ENCODE measurements around the gene RNF114.
"Not testable (repeated sequence)": the region's sequence is repeated elsewhere in the genome, so short reads cannot be mapped to it uniquely, and the experiment has no call there.

RNF114 gene

DNA sequence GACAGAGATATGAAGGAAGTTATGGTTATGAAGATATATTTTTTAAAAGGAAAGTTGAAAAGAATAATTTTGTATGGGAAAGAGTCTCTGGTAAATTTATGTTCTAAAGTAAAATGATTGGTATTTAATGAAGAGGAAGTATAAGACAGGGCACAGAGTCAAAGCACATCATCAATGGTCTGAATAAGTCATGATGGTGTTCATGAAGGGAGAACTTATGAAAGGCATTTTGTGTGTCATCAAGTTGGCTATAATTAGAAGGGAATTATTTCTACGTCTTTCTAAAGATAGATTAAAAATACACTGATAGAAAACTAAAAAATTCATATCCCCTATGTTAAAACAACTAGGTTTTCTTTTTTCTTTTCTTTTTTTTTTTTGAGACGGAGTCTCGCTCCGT is 25.2 kb downstream of the RNF114 start:
- no peak for DNase-seq (ENCODE audit: low read depth in 2 of 2, low spot score in 1 of 2)

DNA sequence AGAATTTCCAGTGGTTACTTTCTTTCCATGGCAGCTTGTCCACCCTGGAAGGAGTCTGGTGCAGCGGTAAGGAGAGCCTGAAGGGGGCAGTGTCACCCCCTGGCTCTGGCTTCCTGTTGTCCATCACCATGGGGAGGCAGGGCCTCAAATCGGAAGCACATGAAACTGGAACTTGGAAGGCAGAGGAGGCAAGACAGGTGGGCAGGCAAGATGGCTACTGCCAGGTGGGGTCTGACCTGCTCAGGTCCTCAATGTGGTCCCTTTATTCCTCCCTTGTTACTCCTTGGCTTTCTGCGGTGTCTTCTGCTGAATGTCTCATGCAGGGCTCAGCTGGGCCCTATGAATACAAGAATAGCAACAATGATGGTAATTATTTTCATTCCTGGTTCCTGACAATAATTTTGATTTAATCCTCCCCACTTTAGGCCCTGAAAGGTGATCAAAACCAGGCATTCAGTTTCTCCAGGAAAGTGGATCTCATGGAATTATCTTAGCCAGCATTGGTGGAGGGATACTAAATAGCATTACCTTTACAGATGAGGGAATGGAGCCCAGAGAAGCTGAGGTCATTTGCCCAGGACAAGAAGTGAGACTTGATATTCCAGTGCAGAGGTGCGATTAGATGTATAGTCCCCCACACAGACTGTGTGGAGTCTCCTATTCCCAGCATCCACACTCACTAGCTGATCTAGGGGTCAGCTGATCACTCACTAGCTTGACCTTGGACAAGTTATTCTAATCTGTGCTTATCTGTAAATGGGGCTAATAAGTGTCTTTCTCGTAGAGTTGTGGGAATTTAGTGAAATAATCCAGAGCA is 29.0 kb downstream of the RNF114 start:
- no peak for DNase-seq (ENCODE audit: low read depth in 2 of 2, low spot score in 1 of 2)

DNA sequence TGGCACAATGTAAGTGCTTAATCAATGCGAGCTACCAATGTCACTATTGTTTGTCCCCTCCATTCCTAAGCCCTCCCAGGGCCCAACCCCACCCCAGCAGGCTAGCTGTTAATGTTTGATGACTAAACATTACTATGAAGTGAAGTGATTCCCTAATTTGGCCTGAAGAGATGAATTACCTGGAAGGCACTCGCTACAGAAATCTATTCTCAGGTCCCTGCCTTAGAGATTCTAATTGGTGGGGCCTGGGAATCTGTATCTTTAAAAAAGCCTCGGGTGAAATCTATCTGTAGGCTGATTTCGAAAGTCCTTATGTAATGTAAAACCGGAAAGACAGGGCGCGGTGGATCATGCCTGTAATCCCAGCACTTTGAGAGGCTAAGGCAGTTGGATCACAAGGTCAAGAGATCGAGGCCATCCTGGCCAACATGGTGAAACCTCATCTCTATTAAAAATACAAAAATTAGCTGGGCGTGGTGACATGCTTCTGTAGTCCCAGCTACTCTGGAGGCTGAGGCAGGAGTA is 29.6 kb downstream of the RNF114 start:
- DNase-seq (ENCODE audit: low read depth in 2 of 2, low spot score in 1 of 2), result no peak

DNA sequence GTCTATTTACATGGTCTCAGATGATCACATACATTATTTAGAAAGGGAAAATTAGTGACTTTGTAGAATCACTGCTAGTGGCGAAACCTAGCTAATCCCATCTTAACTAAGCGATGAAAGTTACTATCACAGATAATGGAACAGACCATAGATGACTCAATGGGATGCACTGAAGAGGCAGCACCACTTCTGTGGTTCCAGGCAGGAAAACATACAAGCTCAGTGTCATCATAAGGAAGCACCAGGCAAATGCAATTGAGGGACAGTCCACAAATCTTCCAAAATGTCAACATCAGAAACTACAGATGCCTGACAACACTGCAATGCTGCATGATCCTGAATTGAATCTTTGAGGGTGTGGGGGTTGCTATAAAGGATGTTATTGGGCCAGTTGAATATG is 30.7 kb downstream of the RNF114 start:
- no peak for DNase-seq (ENCODE audit: low read depth in 2 of 2, low spot score in 1 of 2)

- no peak for DNase-seq (ENCODE audit: low read depth in 2 of 2, low spot score in 1 of 2)
Observed at GRCh38 chr20:49969234-49969633, 33.0 kb downstream of the RNF114 start.

GRCh38 chr20:49969946-49970345 is 33.7 kb downstream of the RNF114 start:
- no peak for DNase-seq (ENCODE audit: low read depth in 2 of 2, low spot score in 1 of 2)

DNA sequence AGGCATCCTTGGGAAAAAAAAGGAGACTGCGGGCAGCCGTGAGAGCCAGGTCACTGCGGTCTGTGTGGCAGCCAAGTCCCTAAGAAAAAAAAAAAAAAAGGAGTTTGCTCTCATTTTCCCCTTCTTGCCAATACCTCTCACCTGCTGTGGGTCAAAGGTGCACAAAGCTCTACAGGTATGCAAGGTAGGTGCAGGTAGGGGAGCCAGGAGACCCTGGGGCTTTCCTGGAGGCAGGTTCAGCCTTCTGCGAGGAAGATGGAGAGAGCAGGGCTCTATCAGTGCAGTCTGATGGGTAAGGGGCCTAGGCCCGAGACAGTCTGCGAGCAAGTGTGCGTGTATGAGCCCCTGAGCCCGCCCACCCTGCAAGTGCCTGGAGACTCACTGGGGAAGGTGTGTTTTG is 34.3 kb downstream of the RNF114 start:
- DNase-seq (ENCODE audit: low read depth in 2 of 2, low spot score in 1 of 2), result no peak

DNA sequence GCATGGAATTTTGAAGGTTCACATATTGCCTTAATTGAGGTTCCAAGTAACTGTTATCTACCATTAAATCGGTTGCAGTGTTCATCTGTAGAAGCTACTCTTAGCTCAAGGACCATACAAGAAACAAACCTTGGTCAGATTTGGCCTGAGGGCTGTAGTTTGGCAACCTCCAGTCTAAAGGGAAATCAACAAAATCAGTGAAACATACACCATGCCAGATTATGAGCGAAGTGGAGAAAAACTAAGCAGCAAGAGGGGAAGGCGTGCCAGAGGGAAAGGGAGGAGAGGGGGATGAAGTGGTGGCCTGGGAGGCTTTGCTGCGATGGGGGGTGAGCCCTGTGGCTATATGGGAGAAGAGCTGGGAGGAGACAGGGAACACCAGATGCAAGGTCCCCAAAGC is 37.8 kb downstream of the RNF114 start:
- DNase-seq (ENCODE audit: low read depth in 2 of 2, low spot score in 1 of 2), result no peak

- no peak for DNase-seq (ENCODE audit: low read depth in 2 of 2, low spot score in 1 of 2)
Observed at GRCh38 chr20:49976542-49976941, 40.3 kb downstream of the RNF114 start.

GRCh38 chr20:49977740-49978139 is 41.5 kb downstream of the RNF114 start:
- not testable (repeated sequence) for DNase-seq (ENCODE audit: low read depth in 2 of 2, low spot score in 1 of 2)

- DNase-seq (ENCODE audit: low read depth in 2 of 2, low spot score in 1 of 2), result no peak
Observed at GRCh38 chr20:49978685-49979029, 42.5 kb downstream of the RNF114 start.

DNA sequence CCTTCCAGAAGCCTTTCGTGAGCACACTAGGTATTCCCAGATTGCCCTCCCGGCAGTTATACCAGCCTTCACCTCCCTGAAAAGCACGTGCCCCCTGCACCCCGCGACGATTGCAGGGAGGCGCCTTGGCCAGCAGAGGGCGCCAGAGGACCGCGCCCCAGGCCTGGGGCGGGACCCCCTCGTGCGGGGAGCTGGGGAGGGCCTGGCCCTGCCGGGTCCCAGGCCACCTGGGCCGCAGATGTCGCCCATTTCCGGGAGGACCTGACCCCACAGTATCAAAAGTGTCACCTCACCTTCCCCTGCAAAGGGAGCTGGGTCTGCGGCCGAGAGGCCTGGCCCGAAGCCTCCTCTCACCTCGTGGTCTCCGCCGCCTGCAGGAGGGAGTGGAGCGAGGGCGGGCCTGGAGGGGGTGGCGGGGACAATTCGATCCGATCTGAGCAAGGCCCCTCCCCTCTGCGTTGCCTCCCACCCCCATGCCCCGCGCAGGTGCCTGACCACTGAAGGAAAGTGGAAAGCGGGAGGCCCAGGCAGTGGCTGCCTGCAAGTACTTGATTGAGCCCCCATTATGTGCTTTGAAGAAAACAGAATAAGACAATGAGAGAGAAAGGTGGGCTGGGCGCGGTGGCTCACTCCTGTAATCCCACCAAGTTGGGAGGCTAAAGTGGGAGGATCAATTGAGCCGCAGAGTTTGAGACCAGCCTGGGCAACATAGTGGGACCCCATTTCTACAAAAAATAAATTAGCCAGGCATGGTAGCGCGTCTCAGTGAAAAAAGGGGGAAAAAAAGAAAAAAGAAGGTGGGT is 43.0 kb downstream of the RNF114 start:
- DNase-seq (ENCODE audit: low read depth in 2 of 2, low spot score in 1 of 2), result peak; percentile 38 to 39

- DNase-seq (ENCODE audit: low read depth in 2 of 2, low spot score in 1 of 2), result no peak
Observed at GRCh38 chr20:49980140-49981008, 44.2 kb downstream of the RNF114 start.

- no peak for DNase-seq (ENCODE audit: low read depth in 2 of 2, low spot score in 1 of 2)
Observed at GRCh38 chr20:49981218-49982071, 45.2 kb downstream of the RNF114 start.

DNA sequence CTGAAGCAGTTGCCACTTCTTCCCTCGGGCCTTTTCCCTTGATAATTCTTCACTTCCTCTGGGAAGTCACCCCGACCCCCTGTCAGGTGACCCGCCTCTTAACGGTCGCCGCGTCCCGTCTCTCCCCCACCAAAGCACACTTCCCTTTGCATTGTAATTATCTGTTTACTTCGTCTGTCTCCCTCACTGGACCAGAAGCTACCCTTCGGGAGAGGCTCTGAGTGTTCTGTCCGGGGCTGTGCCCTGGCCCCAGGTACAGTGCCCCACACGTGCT is 45.8 kb downstream of the RNF114 start:
- no peak for DNase-seq (ENCODE audit: low read depth in 2 of 2, low spot score in 1 of 2)

DNA sequence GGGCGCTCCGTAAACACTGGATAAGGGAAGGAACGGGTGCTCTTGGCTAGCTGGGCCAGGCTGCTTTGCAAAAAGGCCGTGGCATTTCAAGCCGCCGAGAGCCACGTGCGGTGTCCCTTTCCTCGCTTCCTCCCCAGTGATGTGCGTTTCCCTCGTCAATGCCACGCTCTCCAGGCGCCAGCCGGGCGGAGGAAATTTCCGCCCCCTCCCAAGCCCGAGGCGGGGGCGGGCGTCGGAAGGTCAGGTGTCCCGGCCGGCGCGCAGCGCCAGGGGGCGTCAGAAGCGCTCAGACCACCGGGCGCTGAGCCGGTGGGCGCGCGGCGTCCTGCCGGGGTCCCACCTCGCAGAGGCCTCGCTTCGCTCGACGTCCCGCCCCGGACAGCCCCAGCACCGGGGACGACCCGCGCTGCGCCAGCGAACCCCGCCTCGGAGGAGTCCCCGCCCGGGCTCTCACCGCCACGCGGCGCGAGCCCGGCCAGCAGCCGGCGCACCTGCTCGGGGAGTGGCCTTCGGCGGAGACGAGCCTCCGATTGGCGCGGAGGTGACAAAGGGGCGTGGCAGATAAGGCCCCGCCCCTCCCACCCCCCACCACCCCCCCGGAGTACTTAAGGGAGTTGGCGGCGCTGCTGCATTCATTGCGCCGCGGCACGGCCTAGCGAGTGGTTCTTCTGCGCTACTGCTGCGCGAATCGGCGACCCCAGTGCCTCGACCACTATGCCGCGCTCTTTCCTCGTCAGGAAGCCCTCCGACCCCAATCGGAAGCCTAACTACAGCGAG is 46.3 kb downstream of the RNF114 start, which contains the start of gene SNAI1:
SNAI1 (plus strand) TSS at position 635 of the 777 bp plus-strand sequence; CDS start at position 715, 80 bp downstream.
- peak; percentile 47 to 75 for DNase-seq (ENCODE audit: low read depth in 2 of 2, low spot score in 1 of 2)

DNA sequence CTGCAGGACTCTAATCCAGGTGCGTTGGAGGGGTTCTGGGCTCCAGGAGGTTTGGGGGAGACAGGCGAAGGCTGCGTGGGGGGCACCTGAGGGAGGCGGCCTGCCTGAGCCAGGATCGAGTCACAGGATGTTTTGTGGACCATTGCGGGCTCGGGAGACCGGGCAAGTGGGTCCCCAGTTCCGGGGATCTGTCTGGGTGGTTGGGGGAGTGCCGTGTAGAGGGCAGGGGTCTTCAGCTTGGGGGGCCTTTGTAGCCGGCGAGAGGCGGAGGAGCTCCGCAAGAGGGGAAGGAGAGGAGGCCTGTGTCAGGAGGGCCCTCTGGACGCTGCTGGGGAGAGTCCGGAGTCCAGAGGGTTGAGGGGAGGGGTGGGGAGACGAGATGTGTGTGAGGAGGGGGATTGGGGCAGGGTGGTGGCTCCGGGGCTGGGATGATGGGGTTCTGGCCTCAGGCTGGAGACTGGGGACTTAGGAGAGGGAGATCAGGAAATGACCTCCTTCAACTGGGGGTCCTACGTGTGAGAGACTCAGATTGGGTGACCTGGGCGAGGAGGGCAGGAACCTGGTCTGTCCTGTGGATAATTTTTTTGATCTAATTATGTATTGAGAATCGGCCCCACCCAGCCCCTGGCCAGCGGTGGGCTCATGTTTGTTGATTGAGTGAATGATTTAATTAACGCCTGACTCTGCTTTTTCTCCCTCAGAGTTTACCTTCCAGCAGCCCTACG is 47.1 kb downstream of the RNF114 start:
- no peak for DNase-seq (ENCODE audit: low read depth in 2 of 2, low spot score in 1 of 2)

DNA sequence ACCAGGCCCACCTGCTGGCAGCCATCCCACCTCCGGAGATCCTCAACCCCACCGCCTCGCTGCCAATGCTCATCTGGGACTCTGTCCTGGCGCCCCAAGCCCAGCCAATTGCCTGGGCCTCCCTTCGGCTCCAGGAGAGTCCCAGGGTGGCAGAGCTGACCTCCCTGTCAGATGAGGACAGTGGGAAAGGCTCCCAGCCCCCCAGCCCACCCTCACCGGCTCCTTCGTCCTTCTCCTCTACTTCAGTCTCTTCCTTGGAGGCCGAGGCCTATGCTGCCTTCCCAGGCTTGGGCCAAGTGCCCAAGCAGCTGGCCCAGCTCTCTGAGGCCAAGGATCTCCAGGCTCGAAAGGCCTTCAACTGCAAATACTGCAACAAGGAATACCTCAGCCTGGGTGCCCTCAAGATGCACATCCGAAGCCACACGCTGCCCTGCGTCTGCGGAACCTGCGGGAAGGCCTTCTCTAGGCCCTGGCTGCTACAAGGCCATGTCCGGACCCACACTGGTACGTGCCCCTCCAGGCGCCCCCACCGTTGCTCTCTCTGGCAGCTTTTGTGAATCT is 47.7 kb downstream of the RNF114 start:
- DNase-seq (ENCODE audit: low read depth in 2 of 2, low spot score in 1 of 2), result no peak

All from stimulated activated CD8-positive, alpha-beta memory T cell treated with anti-CD3 and anti-CD28 coated beads, Interleukin-4, amount 100 ng/mL, for 1 hour (primary cell).